HCT116 (cell line): ENCODE results near the gene DDAH1. TPM values are rescaled to one million over a fixed set of nuclear protein-coding genes. Genes with fewer than 3 reads are reported as not detected.

Source experiments
- ATAC-seq: fragments of 200-7000 bp; cut with Tn5 transposase; 2 replicates; pipeline ENCODE4 v1.9.1; 2020; ENCODE audit warnings: mild to moderate bottlenecking, moderate library complexity
- BruUV-seq: library from RNA; stranded (reverse); fragments of 400-500 nt; replicated peaks from 2 replicates; lab custom pipeline; 2021; lab: Mats Ljungman, UMichigan
- CTCF ChIA-PET: fragments of 300-600 bp; sonication (Branson Sonifier 250); formaldehyde crosslinking; loops from one replicate; lab custom pipeline; 2021; ENCODE audit warnings: antibody characterized with exemption; lab: Charles Lee
- POLR2A ChIA-PET: fragments of 300-600, 350-600 bp; sonication (Branson Sonifier 250); formaldehyde crosslinking; loops from one replicate; lab custom pipeline; 2021; ENCODE audit warnings: antibody characterized with exemption; lab: Charles Lee
- RAD21 ChIA-PET, 2 experiments: fragments of 300-600 bp; sonication (Branson Sonifier 250); formaldehyde crosslinking; loops; one replicate each; lab custom pipeline; 2023; ENCODE audit warnings: low total read pairs in 2 of 2; ENCODE audit not compliant: uncharacterized antibody in 2 of 2, unreplicated experiment in 2 of 2, low non-redundant PET in 1 of 2; lab: Charles Lee
- DNase-seq: peaks from one replicate; pipeline ENCODE4 v3.0.0-alpha.2; 2010; ENCODE audit warnings: low read depth, low spot score
- H2AFZ ChIP-seq: fragments of 200-600 bp; shearing (Covaris generic), sonication (generic); 2 replicates; pipeline ENCODE4 v1.6.1; 2017; ENCODE audit warnings: low read depth, mixed run types, mixed read lengths, antibody characterized with exemption, low read length; ENCODE audit not compliant: poor library complexity, severe bottlenecking
- H3K27ac ChIP-seq: 2 replicates; pipeline ENCODE4 v1.5.1; 2012; ENCODE audit warnings: low read depth, low read length
- H3K27me3 ChIP-seq: fragments of 200-600 bp; sonication (generic); 2 replicates; pipeline ENCODE4 v1.6.1; 2016; ENCODE audit warnings: mixed run types, low read length, mixed read lengths; ENCODE audit not compliant: insufficient read depth
- H3K36me3 ChIP-seq, 2 experiments: fragments of 200-500 bp in 1 of 2; fragments of 200-600 bp in 1 of 2; sonication (Bioruptor generic) in 1 of 2; sonication (generic) in 1 of 2; 2 replicates each; pipeline versions ENCODE4 v1.5.1 to v1.6.1; 2014 to 2016; ENCODE audit warnings: low read length in 2 of 2, inconsistent platforms in 1 of 2, mixed read lengths in 1 of 2, mixed run types in 1 of 2; ENCODE audit not compliant: insufficient read depth in 2 of 2, control insufficient read depth in 1 of 2
- H3K4me1 ChIP-seq, 2 experiments: fragments of 200-600 bp in 1 of 2; sonication (generic) in 1 of 2; 2 replicates each; pipeline versions ENCODE4 v1.5.1 to v1.6.1; 2012 to 2017; ENCODE audit warnings: low read length in 2 of 2, inconsistent platforms in 1 of 2, mild to moderate bottlenecking in 1 of 2, mixed read lengths in 1 of 2, mixed run types in 1 of 2, moderate library complexity in 1 of 2; ENCODE audit not compliant: insufficient read depth in 2 of 2, control insufficient read depth in 1 of 2
- H3K4me2 ChIP-seq: fragments of 200-600 bp; sonication (generic); 2 replicates; pipeline ENCODE4 v1.6.1; 2017; ENCODE audit warnings: mixed run types, low read length, mixed read lengths
- H3K4me3 ChIP-seq, 2 experiments: fragments of 200-600 bp in 1 of 2; sonication (generic) in 1 of 2; replicated peaks in 1 of 2; 2 replicates each; pipeline ENCODE4 v1.5.1; 2011 to 2016; ENCODE audit warnings: low read length in 2 of 2, control low read depth in 1 of 2, low read depth in 1 of 2, mild to moderate bottlenecking in 1 of 2, mixed read lengths in 1 of 2, mixed run types in 1 of 2
- H3K79me2 ChIP-seq: fragments of 200-600 bp; sonication (generic); 2 replicates; pipeline ENCODE4 v1.6.1; 2017; ENCODE audit warnings: mild to moderate bottlenecking, mixed run types, low read length, moderate library complexity, mixed read lengths; ENCODE audit not compliant: insufficient read depth
- H3K9ac ChIP-seq: fragments of 200-600 bp; sonication (generic); 2 replicates; pipeline ENCODE4 v1.6.1; 2016; ENCODE audit warnings: low read length, mixed read lengths
- H3K9me2 ChIP-seq: fragments of 200-600 bp; sonication (generic), shearing (Covaris generic); 2 replicates; pipeline ENCODE4 v1.6.1; 2017; ENCODE audit warnings: mixed run types, mild to moderate bottlenecking, moderate library complexity; ENCODE audit not compliant: insufficient read depth
- H3K9me3 ChIP-seq, 2 experiments: fragments of 200-500 bp in 1 of 2; fragments of 200-600 bp in 1 of 2; sonication (Bioruptor generic) in 1 of 2; sonication (generic) in 1 of 2; 2 replicates each; pipeline ENCODE4 v1.6.1; 2014 to 2017; ENCODE audit warnings: low read length in 2 of 2, mixed read lengths in 2 of 2, inconsistent platforms in 1 of 2, low read depth in 1 of 2, mild to moderate bottlenecking in 1 of 2, mixed run types in 1 of 2, moderate library complexity in 1 of 2; ENCODE audit not compliant: control insufficient read depth in 1 of 2, insufficient read depth in 1 of 2
- H4K20me1 ChIP-seq: fragments of 200-600 bp; sonication (generic), shearing (Covaris generic); 2 replicates; pipeline ENCODE4 v1.6.1; 2017; ENCODE audit warnings: mixed run types, mild to moderate bottlenecking, moderate library complexity; ENCODE audit not compliant: insufficient read depth
- CBX3 ChIP-seq: IDR thresholded peaks from 2 replicates; pipeline ENCODE4 v1.6.1; 2012; ENCODE audit warnings: low read depth
- CTCF ChIP-seq, 3 experiments: fragments of 200-600 bp in 1 of 3; sonication (generic) in 1 of 3; IDR thresholded peaks in 2 of 3; conservative IDR thresholded peaks in 1 of 3; 2 replicates each; pipeline ENCODE4 v1.5.1; 2012 to 2017; ENCODE audit warnings: low read depth in 2 of 3, low read length in 2 of 3, antibody characterized with exemption in 1 of 3, borderline replicate concordance in 1 of 3, control low read depth in 1 of 3, mild to moderate bottlenecking in 1 of 3, mixed read lengths in 1 of 3, mixed run types in 1 of 3, moderate library complexity in 1 of 3; ENCODE audit not compliant: insufficient read depth in 1 of 3
- EGR1 ChIP-seq: IDR thresholded peaks from 2 replicates; pipeline ENCODE4 v1.6.1; 2012; ENCODE audit warnings: low read depth
- ELF1 ChIP-seq: IDR thresholded peaks from 2 replicates; pipeline ENCODE4 v1.6.1; 2012; ENCODE audit warnings: low read depth, borderline replicate concordance
- EZH2phosphoT487 ChIP-seq: fragments of 200-600 bp; IDR thresholded peaks from 2 replicates; pipeline ENCODE4 v1.6.1; 2018; ENCODE audit warnings: antibody characterized with exemption, borderline replicate concordance
- JUND ChIP-seq: IDR thresholded peaks from 2 replicates; pipeline ENCODE4 v1.6.1; 2012
- MAX ChIP-seq: IDR thresholded peaks from 2 replicates; pipeline ENCODE4 v1.6.1; 2012
- POLR2A ChIP-seq: IDR thresholded peaks from 2 replicates; pipeline ENCODE4 v1.7.0; 2011; ENCODE audit warnings: borderline replicate concordance; ENCODE audit not compliant: insufficient read depth, insufficient read length; ENCODE audit errors: extremely low read depth
- POLR2AphosphoS5 ChIP-seq: IDR thresholded peaks from 2 replicates; pipeline ENCODE4 v1.6.1; 2011; ENCODE audit warnings: mild to moderate bottlenecking, low read depth, low read length, moderate library complexity
- RAD21 ChIP-seq: IDR thresholded peaks from 2 replicates; pipeline ENCODE4 v1.6.1; 2012; ENCODE audit warnings: low read depth, mild to moderate bottlenecking
- SIN3A ChIP-seq: IDR thresholded peaks from 2 replicates; pipeline ENCODE4 v1.6.1; 2012; ENCODE audit warnings: low read depth
- SRF ChIP-seq: IDR thresholded peaks from 2 replicates; pipeline ENCODE4 v1.6.1; 2012; ENCODE audit warnings: low read depth
- TCF7L2 ChIP-seq: IDR thresholded peaks from 2 replicates; pipeline ENCODE4 v1.7.0; 2011; ENCODE audit warnings: borderline replicate concordance, inconsistent platforms; ENCODE audit not compliant: insufficient read depth, insufficient read length; ENCODE audit errors: extremely low read depth
- YY1 ChIP-seq: IDR thresholded peaks from 2 replicates; pipeline ENCODE4 v1.6.1; 2011; ENCODE audit warnings: low read length, low read depth, moderate library complexity, mild to moderate bottlenecking; ENCODE audit not compliant: insufficient replicate concordance; ENCODE audit errors: extremely low read depth
- intact Hi-C: fragments of 100-400 bp; cut with micrococcal nuclease; formaldehyde crosslinking; loops from 2 replicates; pipeline ENCODE4 v1.10.0; 2022
- total RNA-seq: library from RNA; stranded (reverse); gene quantifications from one replicate; pipeline ENCODE4 v1.2.1, GENCODE V29; 2021; ENCODE audit not compliant: unreplicated experiment

Gene DDAH1
- total RNA-seq, 1 experiment from 2014 or later, result 16.6 TPM

GRCh38 chr1:85308833-85309350, 156.1 kb downstream of the DDAH1 start:
- intact Hi-C loops, result loop anchor here (1.0 to 10.0 kb wide), 8 partner anchors 36 to 709 kb away; partner anchors contain the start of genes CCN1 and ZNHIT6
- POLR2A ChIA-PET, result interaction anchor here (1.2 to 2.8 kb wide), 2 partner anchors 272 to 276 kb away, joined by 3 to 10 read pairs; partner anchors contain the start of gene CCN1
- Histone ChIP-seq H3K36me3 (no peaks in the 10 kb centered on the region), H2AFZ (peak overlapping the region; percentile 40), H3K27ac (no peak overlapping the region), H3K79me2 (no peaks in the 10 kb centered on the region), H3K4me2 (peak overlapping the region; percentile 37), H4K20me1 (no peaks in the 10 kb centered on the region), H3K9me3 (no peaks in the 10 kb centered on the region), H3K9me2 (no peaks in the 10 kb centered on the region), H3K4me3 (no peak overlapping the region), H3K4me1 (peaks cover 8 to 22% of the 10 kb centered on the region in 2 experiments), H3K9ac (no peak overlapping the region), H3K27me3 (no peaks in the 10 kb centered on the region)
- RAD21 ChIA-PET, result interaction anchor here (0.7 to 1.4 kb wide), 4 partner anchors 194 to 384 kb away, joined by 3 to 4 read pairs (median 4); no protein-coding TSS in a partner anchor
- BruUV-seq, result no TSS peak
- DNase-seq, result no peak
- CTCF ChIA-PET, result interaction anchor here (0.6 to 2.3 kb wide), 21 partner anchors 11 to 399 kb away, joined by 3 to 24 read pairs (median 5); partner anchors contain the start of genes BCL10, CCN1 and ZNHIT6
- TF ChIP-seq SIN3A, result no peak
- no peak for TF ChIP-seq EZH2phosphoT487
- TF ChIP-seq POLR2AphosphoS5, result no peak
- no peak for TF ChIP-seq MAX
- no peak for TF ChIP-seq EGR1
- ATAC-seq, result no peak

- ATAC-seq (peak; percentile 99), DNase-seq (peak; percentile 78)
- H3K9ac ChIP-seq, result no peak overlapping the region
- no peaks in the 10 kb centered on the region for H4K20me1 ChIP-seq
- RAD21 ChIA-PET, result interaction anchor here (0.7 to 1.4 kb wide), 4 partner anchors 195 to 384 kb away, joined by 3 to 4 read pairs (median 4); no protein-coding TSS in a partner anchor
- no peaks in the 10 kb centered on the region for H3K9me2 ChIP-seq
- peaks cover 3 to 15% of the 10 kb centered on the region in 2 experiments; a peak in 2 of 4 replicates for H3K4me1 ChIP-seq
- H3K4me3 ChIP-seq, result no peak overlapping the region
- no peaks in the 10 kb centered on the region for H3K27me3 ChIP-seq
- CTCF ChIA-PET, result interaction anchor here (0.6 to 2.3 kb wide), 22 partner anchors 10 to 400 kb away, joined by 3 to 24 read pairs (median 5); partner anchors contain the start of genes BCL10, CCN1 and ZNHIT6
- BruUV-seq, result no TSS peak
- H3K36me3 ChIP-seq, result no peaks in the 10 kb centered on the region
- peak overlapping the region; percentile 37 for H3K4me2 ChIP-seq
- H3K9me3 ChIP-seq, result no peaks in the 10 kb centered on the region
- intact Hi-C loops, result loop anchor here (1.0 to 10.0 kb wide), 8 partner anchors 37 to 710 kb away; partner anchors contain the start of genes CCN1 and ZNHIT6
- no peak overlapping the region for H3K27ac ChIP-seq
- POLR2A ChIA-PET, result interaction anchor here (1.2 to 2.8 kb wide), 2 partner anchors 273 to 276 kb away, joined by 3 to 10 read pairs; partner anchors contain the start of gene CCN1
- H3K79me2 ChIP-seq, result no peaks in the 10 kb centered on the region
- peak overlapping the region; percentile 88 for H2AFZ ChIP-seq
- TF ChIP-seq TCF7L2 (no peak), ELF1 (no peak), SRF (no peak), POLR2A (no peak), RAD21 (peak; percentile 100), YY1 (peak; percentile 65), CTCF (IDR thresholded peaks at IDR 0.05 in 2 of 3, conservative IDR thresholded peaks at IDR 0.05 in 1 of 3; ENCODE audit: borderline replicate concordance in 1 of 3, insufficient read depth in 1 of 3, low read depth in 2 of 3, low read length in 2 of 3) (peak; percentile 98 to 100 (median 99)), CBX3 (0 out of 2 replicates have a peak, but pooled peaks have one; percentile 16), SIN3A (no peak), JUND (no peak), POLR2AphosphoS5 (no peak)
Observed at GRCh38 chr1:85307987-85308832, 156.7 kb downstream of the DDAH1 start.
